Measurements from ENCODE around the gene BID.

GRCh38 chr22:17729561-17729960 lies 44.7 kb downstream of the BID start:
- TF ChIP-seq, protein P1, sequence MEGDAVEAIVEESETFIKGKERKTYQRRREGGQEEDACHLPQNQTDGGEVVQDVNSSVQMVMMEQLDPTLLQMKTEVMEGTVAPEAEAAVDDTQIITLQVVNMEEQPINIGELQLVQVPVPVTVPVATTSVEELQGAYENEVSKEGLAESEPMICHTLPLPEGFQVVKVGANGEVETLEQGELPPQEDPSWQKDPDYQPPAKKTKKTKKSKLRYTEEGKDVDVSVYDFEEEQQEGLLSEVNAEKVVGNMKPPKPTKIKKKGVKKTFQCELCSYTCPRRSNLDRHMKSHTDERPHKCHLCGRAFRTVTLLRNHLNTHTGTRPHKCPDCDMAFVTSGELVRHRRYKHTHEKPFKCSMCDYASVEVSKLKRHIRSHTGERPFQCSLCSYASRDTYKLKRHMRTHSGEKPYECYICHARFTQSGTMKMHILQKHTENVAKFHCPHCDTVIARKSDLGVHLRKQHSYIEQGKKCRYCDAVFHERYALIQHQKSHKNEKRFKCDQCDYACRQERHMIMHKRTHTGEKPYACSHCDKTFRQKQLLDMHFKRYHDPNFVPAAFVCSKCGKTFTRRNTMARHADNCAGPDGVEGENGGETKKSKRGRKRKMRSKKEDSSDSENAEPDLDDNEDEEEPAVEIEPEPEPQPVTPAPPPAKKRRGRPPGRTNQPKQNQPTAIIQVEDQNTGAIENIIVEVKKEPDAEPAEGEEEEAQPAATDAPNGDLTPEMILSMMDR (IDR thresholded peaks at IDR 0.05; ENCODE audit: insufficient read depth, low read length) = no peak
- no peak for TF ChIP-seq POLR2AphosphoS5 (IDR thresholded peaks at IDR 0.05; ENCODE audit: low read depth)
